Measurements from ENCODE around the gene PPP5C. TPM values are rescaled to one million over a fixed set of nuclear protein-coding genes. Genes with fewer than 3 reads are reported as not detected.

Gene PPP5C
- total RNA-seq, 4 donors from 2014 or later, result 24.1 to 68.4 (median 41.4) TPM

GRCh38 chr19:46303691-46304397 lies 43.0 kb upstream of the PPP5C start:
- no peak for TF ChIP-seq CTCF (IDR thresholded peaks at IDR 0.05; ENCODE audit: low read depth)

GRCh38 chr19:46306501-46306900 lies 40.4 kb upstream of the PPP5C start:
- no peak for TF ChIP-seq CTCF (IDR thresholded peaks at IDR 0.05; ENCODE audit: low read depth)

GRCh38 chr19:46308510-46308909 lies 38.4 kb upstream of the PPP5C start:
- no peak for TF ChIP-seq CTCF (IDR thresholded peaks at IDR 0.05; ENCODE audit: low read depth)

GRCh38 chr19:46309056-46309455 lies 37.8 kb upstream of the PPP5C start:
- no peak for TF ChIP-seq CTCF (IDR thresholded peaks at IDR 0.05; ENCODE audit: low read depth)

GRCh38 chr19:46311444-46311843 lies 35.4 kb upstream of the PPP5C start:
- TF ChIP-seq CTCF (IDR thresholded peaks at IDR 0.05; ENCODE audit: low read depth), result no peak

GRCh38 chr19:46317339-46317738 lies 29.5 kb upstream of the PPP5C start:
- no peak for TF ChIP-seq CTCF (IDR thresholded peaks at IDR 0.05; ENCODE audit: low read depth)

- no peak for TF ChIP-seq CTCF (IDR thresholded peaks at IDR 0.05; ENCODE audit: low read depth)
Observed at GRCh38 chr19:46319613-46320012, 27.3 kb upstream of the PPP5C start.

All from subcutaneous adipose tissue (tissue), 4 donors.